IPS-NIHi11 (cell line): ENCODE measurements around the gene ITGB2.
"Not testable (repeated sequence)": the region's sequence is repeated elsewhere in the genome, so short reads cannot be mapped to it uniquely, and the experiment has no call there.

ENCODE experiments used
- DNase-seq: peaks from one replicate; pipeline ENCODE4 v3.0.0; 2012; ENCODE audit warnings: mixed read lengths, low spot score

The ITGB2 gene

DNA sequence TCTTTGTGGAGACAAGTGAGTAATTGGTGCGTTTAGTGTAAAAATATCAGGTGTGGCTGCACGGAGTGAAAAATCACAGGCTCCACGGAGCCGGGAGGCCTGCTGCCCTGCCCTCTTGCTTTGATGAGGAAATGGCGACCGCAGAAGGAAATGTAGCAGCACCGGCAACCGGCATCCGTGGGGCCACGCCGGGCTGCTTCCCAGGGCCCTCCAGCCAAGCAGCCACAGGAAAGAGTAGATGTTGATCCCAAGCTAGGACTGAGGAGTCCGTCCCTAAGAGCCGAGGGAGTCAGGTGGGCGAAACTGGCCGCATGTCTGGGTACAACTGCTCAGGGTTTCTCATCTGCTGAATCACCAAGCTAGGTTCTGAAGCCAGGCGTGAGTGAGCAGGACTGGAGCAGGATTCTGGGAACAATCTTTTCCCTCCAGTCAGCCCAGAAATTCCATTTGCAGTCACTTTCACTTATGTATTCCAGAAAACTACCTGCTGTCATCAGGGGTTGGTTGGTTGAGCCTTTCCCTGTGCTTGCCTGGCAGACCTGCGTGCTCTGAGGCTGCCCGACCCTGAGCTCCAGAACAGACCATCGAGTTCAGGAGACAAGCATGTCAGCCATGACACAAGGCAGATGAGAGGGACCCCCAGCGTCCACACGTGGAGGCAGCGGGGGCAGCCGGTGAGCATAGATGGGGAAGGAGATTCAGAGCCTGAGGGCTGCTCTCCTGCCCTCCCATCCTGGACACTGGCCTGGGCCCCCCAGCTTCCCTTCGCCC, 5.8 kb upstream of the ITGB2 start:
- DNase-seq: no peak

DNA sequence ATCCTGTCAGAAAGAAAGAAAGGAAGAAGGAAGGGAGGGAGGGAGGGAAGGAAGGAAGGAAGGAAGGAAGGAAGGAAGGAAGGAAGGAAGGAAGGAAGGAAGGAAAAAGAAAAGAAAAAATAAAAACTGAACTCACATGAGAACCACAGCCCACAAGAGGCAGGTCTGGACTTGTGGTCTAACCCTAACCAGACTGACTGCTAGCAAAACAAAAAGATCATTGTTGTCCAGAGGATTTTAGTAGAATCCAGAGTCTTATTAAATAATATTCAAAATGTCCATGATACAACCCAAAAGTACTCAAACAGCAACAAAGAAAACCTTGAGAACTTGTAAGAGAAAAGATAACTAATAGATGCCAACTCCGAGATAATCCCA, 4.7 kb upstream of the ITGB2 start:
- no peak for DNase-seq

DNA sequence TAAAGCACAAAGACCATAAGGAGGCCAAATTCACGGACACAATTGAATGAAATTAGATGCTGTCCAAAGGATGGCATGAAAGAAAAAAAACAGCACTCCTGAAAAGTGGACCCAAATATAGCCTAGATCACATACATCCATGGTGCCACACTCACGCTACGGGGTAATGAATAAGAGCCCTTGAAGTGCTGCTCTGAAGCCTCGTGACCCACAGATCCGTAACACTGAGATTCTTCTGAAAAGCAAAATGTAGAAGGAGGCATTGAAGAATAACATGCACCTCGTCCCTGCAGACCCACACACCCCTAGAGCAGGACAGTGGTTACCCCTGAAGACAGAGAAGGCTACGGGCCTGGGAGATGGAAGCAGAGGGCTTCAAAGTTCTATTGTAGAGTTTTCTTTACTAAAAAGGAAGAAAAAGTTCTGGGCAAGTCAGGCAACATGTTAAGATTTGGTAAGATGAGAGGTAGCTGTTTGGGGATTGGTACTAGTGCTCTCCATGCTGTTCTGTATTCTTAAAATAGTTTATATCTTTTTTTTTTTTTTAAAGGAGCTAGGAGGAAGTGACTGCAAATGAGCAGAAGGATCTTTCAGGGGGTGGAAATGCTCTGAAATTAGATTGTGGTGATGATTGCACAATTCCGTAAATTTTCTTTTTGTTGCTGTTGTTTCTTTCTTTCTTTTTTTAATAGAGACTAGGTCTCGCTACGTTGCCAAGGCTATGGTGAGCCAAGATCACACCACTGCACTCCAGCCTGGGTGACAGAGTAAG, 4.1 kb upstream of the ITGB2 start:
- DNase-seq: no peak

DNA sequence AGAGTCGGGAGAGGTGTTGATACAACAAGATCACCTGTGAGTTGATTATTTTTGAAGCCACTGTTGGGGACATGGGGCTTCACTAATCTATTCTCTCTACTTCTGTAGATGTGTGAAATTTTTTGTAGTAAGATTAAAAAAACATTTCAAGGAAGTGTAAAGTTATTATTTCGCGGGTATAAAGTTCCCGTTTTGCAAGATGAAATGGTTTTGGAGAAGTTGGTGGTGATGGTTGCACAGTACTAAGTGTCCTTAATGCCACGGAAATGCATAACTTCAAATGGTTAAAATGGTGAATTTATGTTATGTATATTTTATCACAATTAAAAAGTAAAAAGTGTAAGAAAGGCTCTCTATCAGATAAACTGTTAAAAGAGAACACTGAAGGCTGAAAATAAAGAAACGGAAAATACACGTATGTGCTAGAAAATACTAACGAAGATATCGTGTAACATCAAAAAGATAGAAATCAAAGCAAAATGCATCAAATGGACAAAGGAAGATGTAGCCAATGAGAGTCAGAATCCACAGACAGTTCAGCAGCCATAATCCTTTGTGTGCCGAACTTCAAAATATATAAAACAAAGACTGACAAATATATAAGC, 2.9 kb upstream of the ITGB2 start:
- DNase-seq: no peak

DNA sequence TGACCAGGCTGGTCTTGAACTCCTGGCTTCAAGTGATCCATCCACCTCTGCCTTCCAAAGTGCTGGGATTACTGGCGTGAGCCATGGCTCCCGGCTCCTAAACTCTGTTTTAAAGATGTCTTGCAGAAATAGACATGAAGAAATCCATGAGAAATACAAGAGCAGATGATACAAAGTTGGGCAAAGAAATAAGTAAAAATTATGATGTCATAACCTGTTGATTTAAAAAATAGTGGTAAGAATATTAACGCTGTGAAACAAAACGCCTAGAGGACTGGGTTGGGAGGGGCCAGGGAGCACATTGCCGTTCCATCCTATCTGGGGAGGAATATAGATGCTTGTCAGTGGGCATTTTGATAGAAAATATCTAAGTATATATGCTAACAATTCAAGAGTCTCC, 1.2 kb upstream of the ITGB2 start:
- no peak for DNase-seq

DNA sequence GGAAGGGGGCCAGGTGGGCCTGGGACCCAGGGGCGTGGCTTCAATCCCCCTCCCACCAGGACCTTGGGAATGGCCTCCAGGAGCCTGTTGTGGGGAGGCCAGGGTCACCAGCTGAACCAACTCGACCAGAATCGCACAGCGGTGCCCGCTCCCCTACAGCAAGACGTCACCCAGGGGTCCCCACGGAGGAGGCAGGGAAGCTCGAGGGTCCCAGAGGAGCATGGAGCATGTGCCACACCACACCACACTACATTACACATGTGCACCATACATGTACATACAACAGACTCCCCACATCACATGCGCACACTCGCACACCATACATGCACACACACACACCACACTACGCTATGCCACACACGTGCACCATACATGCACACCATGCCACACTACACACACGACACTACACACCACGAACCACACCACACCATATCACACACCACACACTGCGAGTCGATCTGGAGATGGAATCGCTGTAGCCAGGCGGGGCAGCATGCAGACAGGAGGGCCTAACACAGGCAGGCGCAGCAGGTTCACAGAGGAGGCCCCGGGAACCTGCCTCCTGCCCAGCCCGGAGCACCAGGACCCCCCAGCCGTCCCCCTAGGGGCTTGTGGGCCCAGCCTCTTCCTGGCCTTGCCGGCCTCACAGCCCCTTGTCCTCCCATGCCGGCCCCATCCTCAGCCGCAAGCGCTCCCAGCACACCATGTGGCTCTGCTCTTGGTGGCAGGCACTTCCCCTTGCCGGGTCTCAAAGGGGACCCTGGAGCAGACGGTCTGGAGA, 596 bp downstream of the ITGB2 start:
- DNase-seq: no peak

DNA sequence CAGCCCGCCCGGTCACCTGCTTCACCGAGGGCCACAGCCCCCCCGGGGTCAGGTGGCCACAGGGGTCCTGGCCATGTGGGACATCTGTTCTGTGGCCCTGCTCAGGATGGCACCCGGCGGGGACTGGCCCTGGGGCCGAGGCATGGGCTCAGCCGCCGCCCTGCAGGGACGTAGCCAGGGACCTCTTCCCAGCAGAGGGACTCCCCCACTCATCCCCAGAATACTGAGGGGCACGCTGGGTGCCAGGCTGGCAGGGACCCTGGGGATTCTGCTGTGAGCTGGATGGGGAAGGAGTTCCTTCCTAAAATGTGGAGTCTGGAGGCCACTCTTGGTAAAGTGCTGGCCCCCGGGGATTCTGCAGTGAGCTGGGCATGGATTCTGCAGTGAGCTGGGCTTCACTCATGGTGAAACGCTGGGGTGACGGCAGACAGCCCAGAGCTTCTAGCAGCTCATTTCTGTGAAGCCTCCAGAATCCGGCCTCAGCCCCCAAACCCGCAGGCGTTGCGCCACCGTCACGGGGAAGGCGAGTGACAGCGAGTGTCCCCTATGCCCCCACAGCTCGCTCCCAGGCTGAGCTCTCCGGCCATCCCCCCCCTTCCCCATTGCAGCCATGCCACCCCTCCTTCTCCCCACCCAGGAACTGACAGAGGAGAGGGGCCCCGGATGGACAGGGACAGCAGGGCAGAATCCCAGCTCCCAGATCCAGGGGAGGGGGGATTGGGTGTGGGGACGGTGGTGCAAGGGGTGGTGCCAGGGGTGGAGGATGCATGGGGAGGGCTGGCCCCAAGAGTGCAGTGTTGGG, 1.4 kb downstream of the ITGB2 start:
- DNase-seq: no peak

DNA sequence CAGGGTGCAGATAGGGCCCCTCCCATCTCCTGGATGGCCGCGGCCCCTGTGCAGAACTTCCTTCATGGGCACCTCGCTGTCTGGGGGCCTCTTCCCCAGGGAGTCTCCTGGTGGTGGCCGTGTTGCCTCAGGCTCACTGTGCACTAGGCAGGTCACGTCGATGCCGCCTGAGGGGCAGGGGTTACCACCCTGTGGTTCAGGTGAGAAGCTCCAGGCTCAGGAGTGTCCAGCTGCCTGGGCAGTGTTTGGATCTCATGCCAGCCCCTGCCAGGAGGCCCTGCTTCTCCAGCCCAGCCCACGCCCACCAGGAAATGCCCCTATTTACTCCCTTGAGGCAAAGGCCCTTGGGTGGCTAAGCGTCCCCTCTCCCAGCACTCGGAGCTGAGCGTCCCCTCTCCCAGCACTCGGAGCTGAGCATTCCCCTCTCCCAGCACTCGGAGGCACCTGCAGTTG, 2.1 kb downstream of the ITGB2 start:
- DNase-seq: no peak

DNA sequence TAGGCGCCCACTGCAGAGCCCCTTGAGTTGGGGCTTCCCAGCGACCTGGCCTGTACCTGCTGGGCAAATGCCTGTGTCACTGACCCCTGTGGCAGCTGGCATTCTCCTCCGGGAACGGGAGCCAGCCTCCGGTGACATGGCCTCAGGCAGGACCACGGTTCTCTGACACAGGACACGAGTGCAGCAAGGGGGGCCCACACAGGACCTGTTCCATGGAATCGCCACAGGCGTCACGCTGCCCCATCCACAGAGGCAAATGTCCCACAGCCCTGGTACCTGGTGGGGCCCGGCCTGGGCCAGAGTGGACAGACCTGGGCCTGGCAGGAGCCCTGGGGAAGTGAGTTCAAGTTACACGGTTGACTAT, 2.6 kb downstream of the ITGB2 start:
- no peak for DNase-seq

DNA sequence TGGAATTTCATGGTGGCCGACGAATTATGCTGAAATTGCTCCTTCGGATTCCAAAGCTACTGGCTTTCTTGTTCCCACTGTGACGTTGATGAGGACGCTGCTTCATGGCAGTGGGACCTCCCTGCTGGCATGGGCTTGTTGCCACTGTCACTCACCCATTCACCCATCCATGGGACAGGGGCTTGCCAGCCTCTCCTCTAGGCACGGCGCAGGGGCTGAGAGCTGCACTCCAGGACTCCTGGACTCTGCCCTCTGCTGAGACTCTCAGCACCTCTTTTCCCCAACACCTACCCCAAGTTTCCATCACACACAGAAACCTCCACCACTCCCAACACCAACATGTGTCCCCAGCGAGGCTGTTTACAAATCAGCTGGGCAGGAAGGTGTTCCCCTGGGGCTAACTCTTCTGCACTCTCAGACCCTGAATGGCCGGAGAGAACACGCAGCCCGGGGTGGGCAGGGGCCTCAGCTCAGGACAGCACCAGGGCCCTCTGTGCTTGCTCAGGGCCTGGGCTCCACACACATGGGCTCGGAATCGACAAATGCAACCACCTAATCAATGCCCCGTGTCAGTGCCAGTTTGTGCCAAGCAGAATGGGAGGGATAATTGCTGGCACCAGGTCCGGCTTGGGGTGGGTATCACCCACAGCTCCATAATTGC, 3.1 kb downstream of the ITGB2 start:
- no peak for DNase-seq

DNA sequence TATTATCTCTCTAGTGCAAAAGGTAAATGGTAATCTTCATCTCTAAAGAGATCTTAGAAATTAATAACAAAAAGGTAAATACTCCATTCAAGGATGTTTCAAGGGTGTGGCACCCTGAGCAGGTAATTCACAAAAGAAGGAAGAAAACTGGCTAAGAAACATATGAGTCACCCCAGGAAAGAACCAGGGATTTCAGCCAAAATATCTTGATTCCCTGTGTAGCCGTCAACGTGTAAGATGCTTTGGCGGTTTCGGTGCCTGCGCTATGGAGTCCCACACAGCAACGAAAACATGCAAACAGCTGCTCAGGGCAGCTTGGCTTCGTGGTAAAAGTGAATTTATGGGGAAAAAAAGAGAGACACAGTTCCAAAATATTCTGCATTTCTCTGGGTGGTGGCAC, 3.7 kb downstream of the ITGB2 start:
- DNase-seq: no peak

DNA sequence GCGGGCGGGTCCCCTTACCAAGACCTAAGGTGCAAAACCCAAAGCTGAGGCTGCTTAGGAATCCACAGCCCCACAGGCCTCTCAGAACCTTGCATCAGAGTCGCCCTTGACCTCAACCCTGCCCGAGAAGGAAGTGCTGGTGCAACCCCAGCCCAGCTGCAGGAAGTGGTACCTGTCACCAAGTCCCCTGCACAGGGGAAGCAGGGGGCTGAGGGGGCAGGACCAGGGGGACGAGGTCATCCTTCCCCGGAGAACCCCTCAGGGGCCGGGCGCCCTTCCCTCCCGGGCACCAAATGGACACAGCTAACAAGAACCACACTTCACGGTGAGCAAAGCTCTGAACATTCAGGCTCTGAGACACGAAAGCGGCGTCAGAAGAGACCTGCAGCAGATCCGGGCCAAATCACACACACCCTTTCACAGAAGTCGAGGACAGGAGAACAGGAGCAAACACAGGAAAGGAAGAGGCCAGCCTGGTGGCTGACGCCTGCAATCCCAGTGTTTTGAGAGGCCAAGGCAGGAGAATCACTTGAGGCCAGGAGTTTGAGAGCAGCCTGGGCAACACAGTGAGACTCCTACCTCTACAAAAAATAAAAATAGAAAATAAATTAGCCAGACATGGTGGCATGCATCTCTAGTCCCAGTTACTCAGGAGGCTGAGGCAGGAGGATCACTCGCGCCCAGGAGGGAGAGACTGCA, 6.4 kb downstream of the ITGB2 start:
- DNase-seq: no peak

DNA sequence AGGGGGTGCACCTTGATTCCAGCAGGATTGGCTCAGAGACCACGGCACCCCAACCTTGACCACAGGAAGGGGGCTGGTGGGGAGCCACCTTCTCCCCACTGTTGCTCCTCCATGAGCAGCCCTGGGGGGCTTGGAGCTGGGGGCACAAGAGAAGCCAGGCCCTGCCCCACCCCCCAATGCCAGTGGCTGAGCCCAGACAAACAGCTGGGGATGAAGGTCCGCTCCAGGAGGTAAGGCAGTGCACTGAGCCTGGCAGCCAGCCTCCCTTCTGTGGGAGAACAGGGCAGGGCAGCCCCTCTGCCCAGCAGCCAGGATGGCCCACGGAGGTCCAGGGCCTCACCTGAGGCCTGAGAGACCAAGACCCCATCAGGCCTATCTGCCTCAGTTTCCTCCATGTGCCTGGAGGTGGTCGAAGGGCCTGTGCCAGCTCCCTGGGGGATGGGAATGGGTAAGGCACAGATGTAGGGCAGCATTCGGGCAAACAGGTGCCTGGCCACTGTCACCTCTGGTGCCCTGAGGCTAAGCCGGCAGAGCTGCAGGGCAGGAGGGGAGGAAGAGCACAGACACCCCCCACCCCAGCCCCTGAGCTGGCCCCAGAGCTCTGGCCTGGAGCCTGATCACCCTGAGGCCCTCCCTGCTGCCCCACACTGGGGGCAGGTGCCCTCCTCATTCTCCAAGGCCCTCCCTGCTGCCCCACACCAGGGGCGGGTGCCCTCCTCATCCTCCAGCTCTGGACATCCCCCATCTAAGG, 7.1 kb downstream of the ITGB2 start:
- DNase-seq: no peak

DNA sequence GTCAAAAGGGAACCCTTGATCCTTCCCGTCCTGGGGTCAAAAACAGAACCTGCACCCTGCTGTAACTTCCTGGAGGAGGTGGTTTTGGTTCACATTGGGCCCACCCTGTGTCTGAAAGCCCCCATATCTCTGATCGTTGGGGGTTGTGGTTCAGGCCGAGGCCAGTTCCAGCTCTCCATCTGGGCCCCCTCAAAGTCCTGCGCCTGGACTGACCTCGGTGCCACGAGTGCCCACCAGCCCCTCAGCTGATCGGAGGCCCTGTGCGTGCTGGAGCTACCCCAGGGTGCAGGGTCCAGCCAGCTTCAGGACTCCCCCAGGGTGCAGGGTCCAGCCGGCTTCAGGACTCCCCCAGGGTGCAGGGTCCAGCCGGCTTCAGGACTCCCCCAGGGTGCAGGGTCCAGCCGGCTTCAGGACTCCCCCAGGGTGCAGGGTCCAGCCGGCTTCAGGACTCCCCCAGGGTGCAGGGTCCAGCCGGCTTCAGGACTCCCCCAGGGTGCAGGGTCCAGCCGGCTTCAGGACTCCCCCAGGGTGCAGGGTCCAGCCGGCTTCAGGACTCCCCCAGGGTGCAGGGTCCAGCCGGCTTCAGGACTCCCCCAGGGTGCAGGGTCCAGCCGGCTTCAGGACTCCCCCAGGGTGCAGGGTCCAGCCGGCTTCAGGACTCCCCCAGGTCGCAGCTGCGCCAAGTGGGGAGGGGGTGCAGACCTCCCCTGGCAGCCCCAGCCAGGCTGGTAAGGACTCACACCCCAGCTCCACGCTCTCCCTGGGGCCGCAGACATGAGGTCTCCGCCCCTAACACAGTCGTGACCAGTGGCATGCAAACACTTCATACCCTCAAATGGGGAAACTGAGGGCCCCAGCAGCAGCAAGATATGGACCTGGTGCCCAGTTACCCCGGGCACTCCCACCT, 7.9 kb downstream of the ITGB2 start:
- not testable (repeated sequence) for DNase-seq

DNA sequence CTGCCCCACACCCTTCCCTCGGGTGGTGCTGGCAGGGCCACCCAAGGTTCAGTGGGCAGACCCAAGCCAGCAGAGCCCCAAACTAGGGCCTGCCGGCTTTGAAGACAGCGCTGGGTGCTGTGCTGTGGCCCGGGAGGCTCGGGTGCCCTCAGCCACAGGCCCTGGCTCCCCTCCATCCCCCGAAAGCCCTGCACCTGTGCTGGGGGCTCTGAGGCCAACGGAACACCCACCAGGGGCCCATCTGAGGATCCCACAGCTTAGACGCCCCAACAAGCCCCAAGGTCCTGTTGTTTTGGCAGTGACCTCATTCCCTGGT, 8.6 kb downstream of the ITGB2 start:
- no peak for DNase-seq

DNA sequence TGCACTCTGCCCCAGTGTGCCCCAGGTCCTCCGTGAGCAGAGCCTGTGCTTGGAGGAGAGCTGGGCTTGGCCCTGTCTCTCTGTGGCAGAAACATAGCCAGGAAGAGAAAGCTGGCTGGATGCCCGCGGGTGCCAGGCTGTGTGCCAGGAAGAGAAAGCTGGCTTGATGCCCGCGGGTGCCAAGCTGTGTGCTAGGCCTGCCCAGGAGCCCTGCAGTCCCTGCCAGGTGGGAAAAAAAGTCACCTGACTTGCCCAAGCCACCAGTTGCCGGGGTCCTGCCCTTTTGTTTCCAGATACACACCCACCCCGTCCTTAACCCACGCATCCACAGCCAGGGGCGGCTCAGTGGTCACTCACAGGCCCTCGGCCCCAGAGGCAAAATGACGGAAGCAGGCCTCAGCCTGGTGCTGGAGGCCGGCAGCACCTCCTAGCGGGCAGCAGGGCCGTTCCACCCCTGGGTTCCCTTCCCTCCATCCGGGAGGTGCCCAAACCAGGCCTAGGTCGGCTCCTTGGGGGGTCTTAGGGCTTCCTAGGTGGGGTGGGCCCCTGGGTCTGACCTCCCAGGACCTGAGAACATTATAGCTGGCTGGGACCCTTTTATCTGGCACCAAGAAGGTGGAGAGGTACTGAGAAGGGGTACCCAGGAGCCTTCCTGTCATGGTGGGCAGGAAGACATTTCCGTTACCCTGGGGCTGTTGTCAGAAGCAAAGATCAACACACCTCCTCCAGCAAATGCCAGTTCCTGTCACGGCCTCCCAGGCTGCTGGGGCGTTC, 9.1 kb downstream of the ITGB2 start:
- no peak for DNase-seq

DNA sequence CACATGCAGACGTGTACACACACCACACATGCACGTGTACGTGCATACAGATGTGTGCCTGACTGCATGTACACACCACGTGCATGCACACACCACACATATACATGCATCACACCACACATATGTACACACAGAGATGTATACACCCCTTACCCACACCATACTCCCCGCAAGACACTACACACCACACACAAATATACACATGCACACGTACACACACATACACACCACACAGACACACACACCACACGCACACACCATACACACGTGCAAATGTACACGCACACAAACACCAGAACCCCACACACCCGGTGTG, 9.7 kb downstream of the ITGB2 start:
- no peak for DNase-seq
